OCI-LY1 (cell line): ENCODE measurements around the gene LIPN.

Experiments
- H2AFZ ChIP-seq: fragments of 200-600 bp; sonication (generic), shearing (Covaris generic); 2 replicates; pipeline ENCODE4 v1.6.0; 2014; ENCODE audit warnings: antibody characterized with exemption, mild to moderate bottlenecking, low read length
- H3F3A ChIP-seq: fragments of 200-600 bp; sonication (generic), shearing (Covaris generic); 2 replicates; pipeline ENCODE4 v1.6.0; 2014; ENCODE audit warnings: mild to moderate bottlenecking, antibody characterized with exemption, low read length, moderate library complexity; ENCODE audit not compliant: insufficient read depth
- H3K27ac ChIP-seq: fragments of 200-600 bp; sonication (generic); 2 replicates; pipeline ENCODE4 v1.5.1; 2014; ENCODE audit warnings: low read length, mixed run types, mild to moderate bottlenecking, low read depth; ENCODE audit not compliant: poor library complexity, severe bottlenecking
- H3K27me3 ChIP-seq: fragments of 200-600 bp; sonication (generic); 2 replicates; pipeline ENCODE4 v1.6.0; 2014; ENCODE audit warnings: antibody characterized with exemption, mild to moderate bottlenecking, low read length, moderate library complexity; ENCODE audit not compliant: insufficient read depth
- H3K36me3 ChIP-seq: fragments of 200-600 bp; sonication (generic); 2 replicates; pipeline ENCODE4 v1.6.1; 2014; ENCODE audit warnings: mild to moderate bottlenecking, antibody characterized with exemption, low read length, moderate library complexity, mixed read lengths; ENCODE audit not compliant: insufficient read depth
- H3K4me1 ChIP-seq: fragments of 200-600 bp; sonication (generic); 2 replicates; pipeline ENCODE4 v1.5.1; 2014; ENCODE audit warnings: mild to moderate bottlenecking, low read length, moderate library complexity; ENCODE audit not compliant: insufficient read depth, severe bottlenecking
- H3K4me2 ChIP-seq: fragments of 200-600 bp; sonication (generic), shearing (Covaris generic); 2 replicates; pipeline ENCODE4 v1.6.1; 2014; ENCODE audit warnings: low read length
- H3K4me3 ChIP-seq: fragments of 200-600 bp; sonication (generic); 2 replicates; pipeline ENCODE4 v1.5.1; 2014; ENCODE audit warnings: low read length, low read depth, mild to moderate bottlenecking, mixed read lengths; ENCODE audit not compliant: poor library complexity, severe bottlenecking
- H3K79me2 ChIP-seq: fragments of 200-600 bp; shearing (Covaris generic); 2 replicates; pipeline ENCODE4 v1.6.1; 2016; ENCODE audit warnings: mixed run types, low read length, mixed read lengths; ENCODE audit not compliant: insufficient read depth
- H3K9ac ChIP-seq: fragments of 200-600 bp; sonication (generic), shearing (Covaris generic); 2 replicates; pipeline ENCODE4 v1.6.1; 2014; ENCODE audit warnings: mild to moderate bottlenecking, low read length, mixed read lengths
- H3K9me2 ChIP-seq: fragments of 200-600 bp; sonication (generic), shearing (Covaris generic); 2 replicates; pipeline ENCODE4 v1.6.1; 2014; ENCODE audit warnings: low read depth, mild to moderate bottlenecking, low read length, mixed read lengths
- H3K9me3 ChIP-seq: fragments of 200-600 bp; shearing (Covaris generic); 2 replicates; pipeline ENCODE4 v1.6.1; 2014; ENCODE audit warnings: low read length, mixed read lengths
- H4K20me1 ChIP-seq: fragments of 200-600 bp; sonication (generic), shearing (Covaris generic); 2 replicates; pipeline ENCODE4 v1.6.0; 2016; ENCODE audit warnings: mild to moderate bottlenecking, low read length; ENCODE audit not compliant: insufficient read depth
- EZH2 ChIP-seq: fragments of 200-600 bp; sonication (generic), shearing (Covaris generic); IDR thresholded peaks from 2 replicates; pipeline ENCODE4 v1.8.0; 2017; ENCODE audit warnings: borderline replicate concordance, mixed run types, mild to moderate bottlenecking, antibody characterized with exemption, low read length, moderate library complexity, mixed read lengths
- TF ChIP-seq, protein P1 (sequence below): fragments of 200-600 bp; sonication (generic), shearing (Covaris generic); IDR thresholded peaks from 2 replicates; pipeline ENCODE4 v1.5.1; 2017; ENCODE audit warnings: mild to moderate bottlenecking, antibody characterized with exemption, low read length, moderate library complexity, mixed read lengths

The LIPN gene

DNA sequence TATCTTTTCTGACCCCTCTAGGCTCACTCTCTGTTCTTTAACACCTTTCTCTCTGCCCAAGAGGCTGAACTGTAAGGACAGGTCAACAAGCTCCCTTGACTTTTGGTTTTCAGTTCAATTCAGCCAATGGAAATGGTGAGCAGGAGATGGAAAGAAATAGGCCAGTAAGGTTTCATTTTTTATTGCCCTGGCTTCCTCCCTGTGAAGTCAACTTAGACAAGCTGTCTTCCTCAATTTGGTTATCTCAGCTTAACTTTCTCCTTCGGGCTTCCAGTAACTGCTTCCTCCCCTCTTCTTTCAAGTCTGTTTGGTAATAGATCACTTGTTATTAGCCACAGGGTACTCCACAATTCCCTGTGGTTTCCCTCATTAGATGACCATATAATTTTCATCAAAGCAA is 34.0 kb upstream of the LIPN start:
- Histone ChIP-seq H3K27me3 (no peaks in the 10 kb centered on the region), H3K4me3 (no peak overlapping the region), H2AFZ (no peak overlapping the region), H3K79me2 (no peaks in the 10 kb centered on the region), H3K4me1 (no peaks in the 10 kb centered on the region), H3K9me3 (no peaks in the 10 kb centered on the region), H3K27ac (no peak overlapping the region), H3F3A (no peaks in the 10 kb centered on the region), H3K9ac (no peak overlapping the region), H3K36me3 (no peaks in the 10 kb centered on the region), H3K4me2 (no peak overlapping the region), H3K9me2 (no peaks in the 10 kb centered on the region), H4K20me1 (no peaks in the 10 kb centered on the region)
- no peak for TF ChIP-seq EZH2
- TF ChIP-seq, protein P1, sequence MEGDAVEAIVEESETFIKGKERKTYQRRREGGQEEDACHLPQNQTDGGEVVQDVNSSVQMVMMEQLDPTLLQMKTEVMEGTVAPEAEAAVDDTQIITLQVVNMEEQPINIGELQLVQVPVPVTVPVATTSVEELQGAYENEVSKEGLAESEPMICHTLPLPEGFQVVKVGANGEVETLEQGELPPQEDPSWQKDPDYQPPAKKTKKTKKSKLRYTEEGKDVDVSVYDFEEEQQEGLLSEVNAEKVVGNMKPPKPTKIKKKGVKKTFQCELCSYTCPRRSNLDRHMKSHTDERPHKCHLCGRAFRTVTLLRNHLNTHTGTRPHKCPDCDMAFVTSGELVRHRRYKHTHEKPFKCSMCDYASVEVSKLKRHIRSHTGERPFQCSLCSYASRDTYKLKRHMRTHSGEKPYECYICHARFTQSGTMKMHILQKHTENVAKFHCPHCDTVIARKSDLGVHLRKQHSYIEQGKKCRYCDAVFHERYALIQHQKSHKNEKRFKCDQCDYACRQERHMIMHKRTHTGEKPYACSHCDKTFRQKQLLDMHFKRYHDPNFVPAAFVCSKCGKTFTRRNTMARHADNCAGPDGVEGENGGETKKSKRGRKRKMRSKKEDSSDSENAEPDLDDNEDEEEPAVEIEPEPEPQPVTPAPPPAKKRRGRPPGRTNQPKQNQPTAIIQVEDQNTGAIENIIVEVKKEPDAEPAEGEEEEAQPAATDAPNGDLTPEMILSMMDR = no peak

DNA sequence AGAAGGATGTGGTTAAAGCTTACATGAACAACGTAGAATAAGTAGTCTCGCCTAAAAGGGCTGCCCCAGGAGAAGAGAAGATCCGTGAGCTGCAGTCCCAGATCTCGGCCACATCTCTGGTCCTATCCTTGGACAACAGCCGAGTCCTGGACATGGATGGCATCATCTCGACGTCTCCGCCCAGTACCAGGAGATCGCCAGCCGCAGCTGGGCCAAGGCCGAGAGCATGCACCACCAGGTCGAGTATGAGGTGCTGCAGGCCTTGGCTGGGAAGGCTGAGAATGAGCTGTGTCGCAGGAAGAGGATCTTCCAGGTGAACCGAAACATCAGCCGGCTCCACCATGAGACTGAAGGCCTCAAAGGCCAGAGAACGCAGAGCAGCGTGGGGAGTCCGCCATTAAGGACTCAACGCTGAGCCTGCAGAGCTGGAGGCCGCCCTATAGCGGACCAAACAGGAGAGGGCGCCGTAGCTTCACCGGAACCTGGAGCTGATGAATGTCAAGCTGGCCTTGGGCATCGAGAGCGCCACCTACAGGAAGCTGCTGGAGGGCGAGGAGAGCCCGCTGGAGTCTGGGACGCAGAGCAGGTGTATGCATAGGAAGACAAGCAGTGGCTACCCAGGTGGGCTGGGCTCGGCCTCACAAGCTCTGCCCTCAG is 31.6 kb upstream of the LIPN start:
- H3K4me2 ChIP-seq = no peak overlapping the region
- no peaks in the 10 kb centered on the region for H3K27me3 ChIP-seq
- no peaks in the 10 kb centered on the region for H3F3A ChIP-seq
- no peak overlapping the region for H3K9ac ChIP-seq
- TF ChIP-seq, protein P1 = peak; percentile 53
- no peak for TF ChIP-seq EZH2
- H3K4me3 ChIP-seq = no peak overlapping the region
- H3K36me3 ChIP-seq = no peaks in the 10 kb centered on the region
- no peaks in the 10 kb centered on the region for H3K9me3 ChIP-seq
- H3K9me2 ChIP-seq = no peaks in the 10 kb centered on the region
- no peaks in the 10 kb centered on the region for H4K20me1 ChIP-seq
- H3K79me2 ChIP-seq = no peaks in the 10 kb centered on the region
- H3K27ac ChIP-seq = no peak overlapping the region
- H2AFZ ChIP-seq = no peak overlapping the region
- H3K4me1 ChIP-seq = no peaks in the 10 kb centered on the region

DNA sequence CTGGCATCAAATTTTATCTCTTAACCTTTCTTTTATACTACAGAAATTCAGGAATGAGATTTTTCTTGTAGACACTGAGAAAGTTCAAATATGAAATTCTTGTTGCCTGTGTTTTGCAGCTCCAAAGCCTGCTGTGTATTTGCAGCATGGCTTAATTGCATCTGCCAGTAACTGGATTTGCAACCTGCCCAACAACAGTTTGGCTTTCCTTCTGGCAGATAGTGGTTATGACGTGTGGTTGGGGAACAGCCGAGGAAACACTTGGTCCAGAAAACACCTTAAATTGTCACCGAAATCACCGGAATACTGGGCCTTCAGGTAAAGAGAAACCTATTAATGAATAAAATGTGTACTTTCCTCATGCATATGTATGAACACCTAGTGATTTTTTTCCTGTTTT is 29.0 kb upstream of the LIPN start:
- Histone ChIP-seq H3K9ac (no peak overlapping the region), H3K36me3 (no peaks in the 10 kb centered on the region), H2AFZ (no peak overlapping the region), H3K27ac (no peak overlapping the region), H3K4me1 (no peaks in the 10 kb centered on the region), H4K20me1 (no peaks in the 10 kb centered on the region), H3K9me2 (no peaks in the 10 kb centered on the region), H3K79me2 (no peaks in the 10 kb centered on the region), H3F3A (no peaks in the 10 kb centered on the region), H3K4me3 (no peak overlapping the region), H3K9me3 (no peaks in the 10 kb centered on the region), H3K4me2 (no peak overlapping the region), H3K27me3 (no peaks in the 10 kb centered on the region)
- TF ChIP-seq EZH2 = no peak
- TF ChIP-seq, protein P1 = no peak
